IMR-90 (cell line): ENCODE results near the gene POLG2. TPM values are rescaled to one million over a fixed set of nuclear protein-coding genes. Genes with fewer than 3 reads are reported as not detected.

ENCODE experiments used
- ATAC-seq: fragments of 200-7000 bp; cut with Tn5 transposase; 2 replicates; pipeline ENCODE4 v1.9.1; 2020; ENCODE audit warnings: low read depth, mild to moderate bottlenecking, moderate library complexity
- BruUV-seq: library from RNA; stranded (reverse); fragments of 400-500 nt; replicated peaks from 2 replicates; lab custom pipeline; 2021; lab: Mats Ljungman, UMichigan
- CTCF ChIA-PET: fragments of 300-600 bp; formaldehyde crosslinking; extraction: SDS; loops from one replicate; lab custom pipeline; 2021; ENCODE audit warnings: antibody characterized with exemption; lab: Yijun Ruan, JAX
- POLR2A ChIA-PET: fragments of 300-600 bp; sonication (Branson Sonifier 250); formaldehyde crosslinking; loops from one replicate; lab custom pipeline; 2022; ENCODE audit warnings: antibody characterized with exemption; ENCODE audit not compliant: unreplicated experiment; lab: Charles Lee
- DNase-seq: peaks from one replicate; pipeline ENCODE4 v3.0.0; 2013
- H2AFZ ChIP-seq: replicated peaks from 2 replicates; pipeline ENCODE3; 2013; ENCODE audit warnings: low read length, mild to moderate bottlenecking; ENCODE audit not compliant: poor library complexity
- H2AK5ac ChIP-seq: 2 replicates; pipeline ENCODE4 v1.6.1; 2013; ENCODE audit warnings: low read depth, low read length, inconsistent platforms
- H2AK9ac ChIP-seq: replicated peaks from 2 replicates; pipeline ENCODE3; 2013; ENCODE audit warnings: mild to moderate bottlenecking, low read depth, low read length, moderate library complexity; ENCODE audit not compliant: poor library complexity
- H2BK120ac ChIP-seq: 2 replicates; pipeline ENCODE4 v1.6.1; 2013; ENCODE audit warnings: low read depth, low read length, inconsistent platforms
- H2BK15ac ChIP-seq: 3 replicates; pipeline ENCODE4 v1.6.1; 2013; ENCODE audit warnings: low read depth, low read length, inconsistent platforms
- H2BK20ac ChIP-seq: 2 replicates; pipeline ENCODE4 v1.6.1; 2013; ENCODE audit warnings: low read depth, mild to moderate bottlenecking, inconsistent platforms, low read length, moderate library complexity
- H2BK5ac ChIP-seq: 2 replicates; pipeline ENCODE4 v1.6.1; 2013; ENCODE audit warnings: mild to moderate bottlenecking, low read depth, low read length, inconsistent platforms; ENCODE audit not compliant: poor library complexity, severe bottlenecking
- H3K14ac ChIP-seq: replicated peaks from 2 replicates; pipeline ENCODE4 v1.6.1; 2013; ENCODE audit warnings: low read depth, low read length, inconsistent platforms
- H3K18ac ChIP-seq: 2 replicates; pipeline ENCODE4 v1.6.1; 2013; ENCODE audit warnings: low read depth, low read length, control low read depth
- H3K23ac ChIP-seq: 2 replicates; pipeline ENCODE4 v1.6.1; 2013; ENCODE audit warnings: low read depth, low read length, inconsistent platforms
- H3K27ac ChIP-seq: 2 replicates; pipeline ENCODE4 v1.5.1; 2013; ENCODE audit warnings: mild to moderate bottlenecking, control low read depth, low read length; ENCODE audit not compliant: insufficient read depth
- H3K27me3 ChIP-seq: 2 replicates; pipeline ENCODE4 v1.6.1; 2013; ENCODE audit warnings: low read length; ENCODE audit not compliant: control insufficient read depth, insufficient read depth
- H3K36me3 ChIP-seq: 2 replicates; pipeline ENCODE4 v1.6.1; 2013; ENCODE audit warnings: low read length, mixed read lengths; ENCODE audit not compliant: control insufficient read depth, insufficient read depth
- H3K4ac ChIP-seq: 2 replicates; pipeline ENCODE4 v1.6.1; 2013; ENCODE audit warnings: low read depth, low read length, inconsistent platforms
- H3K4me1 ChIP-seq: 2 replicates; pipeline ENCODE4 v1.6.1; 2013; ENCODE audit warnings: low read length, mixed read lengths; ENCODE audit not compliant: control insufficient read depth, insufficient read depth
- H3K4me2 ChIP-seq: 2 replicates; pipeline ENCODE4 v1.6.1; 2013; ENCODE audit warnings: low read depth, mild to moderate bottlenecking, control low read depth, low read length, moderate library complexity
- H3K4me3 ChIP-seq: 2 replicates; pipeline ENCODE4 v1.5.1; 2013; ENCODE audit warnings: low read depth, mild to moderate bottlenecking, control low read depth, low read length, moderate library complexity; ENCODE audit not compliant: insufficient read depth
- H3K56ac ChIP-seq: 2 replicates; pipeline ENCODE4 v1.6.1; 2013; ENCODE audit warnings: low read length, inconsistent platforms; ENCODE audit not compliant: insufficient read depth; ENCODE audit errors: extremely low read depth
- H3K79me1 ChIP-seq, 2 experiments: 2 replicates each; pipeline ENCODE4 v1.6.1; 2013; ENCODE audit warnings: low read length in 2 of 2, inconsistent platforms in 1 of 2, low read depth in 1 of 2
- H3K9ac ChIP-seq: 2 replicates; pipeline ENCODE4 v1.6.1; 2013; ENCODE audit warnings: low read depth, low read length, control low read depth
- H3K9me1 ChIP-seq: 2 replicates; pipeline ENCODE4 v1.6.1; 2013; ENCODE audit warnings: low read length, inconsistent platforms; ENCODE audit not compliant: insufficient read depth
- H3K9me3 ChIP-seq: 2 replicates; pipeline ENCODE4 v1.6.1; 2013; ENCODE audit warnings: low read length; ENCODE audit not compliant: control insufficient read depth, insufficient read depth
- H4K20me1 ChIP-seq: 2 replicates; pipeline ENCODE4 v1.6.1; 2013; ENCODE audit warnings: low read length, inconsistent platforms; ENCODE audit not compliant: insufficient read depth
- H4K5ac ChIP-seq: 2 replicates; pipeline ENCODE4 v1.6.1; 2013; ENCODE audit warnings: mild to moderate bottlenecking, low read depth, low read length, control low read depth
- H4K8ac ChIP-seq, 2 experiments: 2 replicates each; pipeline ENCODE4 v1.6.1; 2013; ENCODE audit warnings: low read depth in 2 of 2, low read length in 2 of 2, control low read depth in 1 of 2, inconsistent platforms in 1 of 2
- H4K91ac ChIP-seq: 2 replicates; pipeline ENCODE4 v1.6.1; 2013; ENCODE audit warnings: low read depth, low read length, inconsistent platforms; ENCODE audit not compliant: insufficient read depth
- CEBPB ChIP-seq: IDR thresholded peaks from 2 replicates; pipeline ENCODE4 v1.6.1; 2012; ENCODE audit warnings: low read depth, low read length, improper control_type of control experiment
- RCOR1 ChIP-seq: IDR thresholded peaks from 2 replicates; pipeline ENCODE4 v1.6.1; 2012; ENCODE audit warnings: mild to moderate bottlenecking, low read length, improper control_type of control experiment; ENCODE audit not compliant: insufficient replicate concordance
- WGBS, 2 experiments: methylation state at CpG; one replicate each; pipeline versions ENCODE4 v1.1.5 to v1.1.7; 2013; ENCODE audit warnings: missing lambda C conversion rate in 2 of 2; ENCODE audit not compliant: insufficient read length in 1 of 2; ENCODE audit errors: extremely low coverage in 2 of 2; 5-methylcytosine and 5-hydroxymethylcytosine counted together
- dilution Hi-C: fragments of 300-500 bp; cut with HindIII; formaldehyde crosslinking; loops from one replicate; pipeline ENCODE4 v1.14.3; 2018; ENCODE audit warnings: low sequenced_read_pairs; ENCODE audit not compliant: unreplicated experiment
- in situ Hi-C: fragments of 300-500 bp; cut with MboI; formaldehyde crosslinking; loops from 3 replicates; pipeline ENCODE4 v1.14.3; 2019; ENCODE audit warnings: low sequenced_read_pairs, inconsistent platforms, mixed read lengths
- intact Hi-C: fragments of 100-400 bp; cut with micrococcal nuclease; formaldehyde crosslinking; loops from 2 replicates; pipeline ENCODE4 v1.10.0; 2022
- polyA plus RNA-seq, 3 experiments: library from polyadenylated mRNA; depleted of rRNA; stranded (reverse); fragments of >200 nt; gene quantifications; 2 replicates each; pipeline ENCODE4 v1.2.3, GENCODE V29; 2012; ENCODE audit warnings: low replicate concordance in 1 of 3
- total RNA-seq: library from RNA; depleted of rRNA; stranded (reverse); fragments of >200 nt; gene quantifications from 2 replicates; pipeline ENCODE4 v1.2.3, GENCODE V29; 2012

The POLG2 gene
- total and polyA plus RNA-seq, 2 of the 4 experiments (the other 2 are of a cell fraction) = 7.0 to 7.7 TPM

GRCh38 chr17:64494121-64494520, 2.7 kb downstream of the POLG2 start:
- no peak overlapping the region for H3K4me2 ChIP-seq
- H4K5ac ChIP-seq = no peak overlapping the region
- in situ Hi-C loops = loop anchor here (5.0 kb wide), 2 partner anchors 72 to 172 kb away; no protein-coding TSS in a partner anchor
- TF ChIP-seq RCOR1 = no peak
- TF ChIP-seq CEBPB = peak; percentile 78
- H2AFZ ChIP-seq = no peak overlapping the region
- ChIA-PET POLR2A (no interaction called here), CTCF (no interaction called here)
- DNase-seq (no peak), ATAC-seq (no peak)
- no peak overlapping the region for H3K23ac ChIP-seq
- no peak overlapping the region for H2BK5ac ChIP-seq
- H3K18ac ChIP-seq = no peak overlapping the region
- peaks cover 19% of the 10 kb centered on the region; the same call in 1 of the 2 replicates for H4K20me1 ChIP-seq
- H3K36me3 ChIP-seq = peaks cover 15% of the 10 kb centered on the region
- H3K4ac ChIP-seq = no peak overlapping the region
- no CpG with 5 or more reads among the region's 2 CpGs for WGBS, 2 experiments
- no TSS peak for BruUV-seq
- H4K8ac ChIP-seq = no peak overlapping the region
- H3K79me1 ChIP-seq = peaks cover 10 to 18% of the 10 kb centered on the region in 2 experiments; a peak in 3 of 4 replicates
- no peaks in the 10 kb centered on the region for H3K9me3 ChIP-seq
- no peak overlapping the region for H2AK9ac ChIP-seq
- no peak overlapping the region for H3K14ac ChIP-seq
- intact Hi-C loops = loop anchor here (5.0 kb wide), 2 partner anchors 172 to 187 kb away; no protein-coding TSS in a partner anchor
- H2BK15ac ChIP-seq = no peak overlapping the region
- H3K27me3 ChIP-seq = no peaks in the 10 kb centered on the region
- no peaks in the 10 kb centered on the region for H3K9me1 ChIP-seq
- no peak overlapping the region for H3K56ac ChIP-seq
- no peak overlapping the region for H4K91ac ChIP-seq
- H3K4me3 ChIP-seq = no peak overlapping the region
- no peak overlapping the region for H3K27ac ChIP-seq
- no peaks in the 10 kb centered on the region for H3K4me1 ChIP-seq
- no peak overlapping the region for H2AK5ac ChIP-seq
- H2BK20ac ChIP-seq = no peak overlapping the region
- H2BK120ac ChIP-seq = no peak overlapping the region
- H3K9ac ChIP-seq = no peak overlapping the region
- dilution Hi-C loops = no loop called here
